ENCODE measurements around the gene FZD10.

The FZD10 gene

DNA sequence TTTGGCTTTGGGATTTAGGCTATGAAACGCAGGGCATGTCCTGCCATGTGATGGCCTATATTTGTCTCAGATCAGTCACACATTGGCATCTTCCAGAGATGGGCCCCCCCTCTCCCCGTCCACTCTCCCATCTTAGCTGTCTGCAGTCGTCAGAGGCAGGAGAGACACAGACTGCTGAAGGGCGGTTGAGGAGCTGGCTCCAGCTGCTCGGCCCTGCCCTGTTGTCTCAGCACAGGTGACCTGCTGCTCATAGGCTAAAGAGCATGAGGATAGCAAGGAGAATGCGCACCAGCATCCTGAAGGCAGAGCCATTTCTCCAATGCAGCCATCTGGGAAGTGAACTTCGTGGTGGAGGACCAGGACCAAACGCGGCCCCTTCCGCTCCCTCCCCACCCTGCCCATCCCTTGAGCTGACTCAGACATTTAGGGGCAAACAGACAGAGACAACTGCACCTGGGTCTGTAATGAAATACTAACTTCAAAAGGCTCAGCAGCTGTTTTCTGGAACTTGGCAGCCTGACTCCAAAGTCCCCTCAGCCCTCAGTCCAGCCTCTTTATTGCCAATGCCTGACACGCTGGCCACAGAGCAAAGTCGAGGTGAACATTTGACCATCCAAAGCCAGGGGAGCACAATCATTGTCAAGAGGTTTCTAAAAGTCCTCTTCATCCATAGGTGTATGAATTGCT lies 22.3 kb downstream of the FZD10 start:
- no peak for DNase-seq

DNA sequence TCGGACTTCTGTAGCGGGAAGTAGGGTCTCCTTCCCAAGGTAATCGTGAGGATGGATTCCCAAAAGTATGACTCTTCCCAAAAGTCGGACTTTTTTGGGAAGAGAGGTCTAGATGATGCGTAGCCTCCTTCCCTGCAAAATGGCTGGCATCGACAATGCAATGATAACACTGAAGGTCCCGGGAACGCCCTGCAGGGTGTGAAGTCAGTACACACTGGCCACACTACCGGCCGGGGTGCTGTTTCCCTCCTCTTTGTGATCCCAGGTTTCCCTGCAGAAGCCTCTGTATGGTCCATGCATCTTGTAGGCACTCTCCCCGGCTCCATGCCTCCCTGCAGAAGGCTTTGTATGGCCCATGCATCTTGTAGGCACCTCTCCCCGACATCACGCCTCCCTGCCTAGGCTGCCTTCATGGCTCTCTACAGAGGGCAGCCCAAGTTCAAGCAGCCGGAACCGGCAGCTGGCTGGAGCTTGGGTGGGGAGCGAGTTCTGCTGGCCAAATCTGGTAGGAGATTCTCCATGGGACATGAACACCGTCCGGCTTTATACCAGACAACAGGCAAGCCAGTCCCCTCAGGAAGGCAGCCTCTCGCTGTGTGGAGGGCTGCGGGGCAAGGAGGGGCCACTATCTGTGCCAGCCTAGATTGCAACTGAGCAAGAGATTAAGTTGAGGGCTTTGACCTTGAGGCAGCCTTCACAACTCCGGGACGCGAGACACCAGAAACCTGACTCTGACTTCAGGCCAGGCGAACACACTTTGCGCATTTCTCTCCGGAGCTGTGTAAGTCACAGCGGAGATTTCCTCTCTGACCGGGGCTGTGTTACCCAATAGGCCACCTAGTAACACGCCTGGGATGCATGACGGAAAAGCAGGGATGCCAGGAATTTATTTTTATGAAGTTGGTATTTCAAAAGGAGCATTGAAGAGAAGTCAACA lies 23.5 kb downstream of the FZD10 start:
- no peak for DNase-seq

DNA sequence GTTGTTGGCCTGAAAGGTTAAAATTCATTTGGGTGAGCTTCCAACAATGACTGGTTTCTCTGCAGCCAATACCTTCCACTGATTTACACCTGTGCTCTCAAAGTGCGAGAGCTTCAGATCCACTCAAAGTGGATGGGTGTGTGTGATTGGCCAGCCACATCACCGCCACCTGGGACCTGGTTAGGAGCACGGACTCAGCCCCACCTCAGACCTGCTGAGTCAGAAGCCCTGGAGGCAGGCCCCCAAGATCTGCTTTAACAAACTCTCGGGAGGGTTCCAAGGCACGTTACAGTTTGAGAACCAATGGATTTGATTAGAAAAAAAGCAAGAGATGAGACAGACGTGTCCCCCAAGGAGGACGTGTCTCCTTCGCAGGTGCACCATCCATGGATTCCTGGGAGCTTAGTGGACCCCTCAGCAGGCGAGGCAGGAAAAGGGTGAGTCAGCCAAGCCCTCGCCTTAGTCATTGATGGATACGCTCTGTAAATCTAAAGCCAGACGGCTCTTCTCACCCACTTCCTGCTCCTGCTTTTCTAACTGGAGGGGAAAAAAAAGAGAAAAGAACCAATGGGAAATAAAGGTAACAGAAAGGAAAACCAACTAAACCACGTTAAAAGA lies 24.5 kb downstream of the FZD10 start:
- no peak for DNase-seq

DNA sequence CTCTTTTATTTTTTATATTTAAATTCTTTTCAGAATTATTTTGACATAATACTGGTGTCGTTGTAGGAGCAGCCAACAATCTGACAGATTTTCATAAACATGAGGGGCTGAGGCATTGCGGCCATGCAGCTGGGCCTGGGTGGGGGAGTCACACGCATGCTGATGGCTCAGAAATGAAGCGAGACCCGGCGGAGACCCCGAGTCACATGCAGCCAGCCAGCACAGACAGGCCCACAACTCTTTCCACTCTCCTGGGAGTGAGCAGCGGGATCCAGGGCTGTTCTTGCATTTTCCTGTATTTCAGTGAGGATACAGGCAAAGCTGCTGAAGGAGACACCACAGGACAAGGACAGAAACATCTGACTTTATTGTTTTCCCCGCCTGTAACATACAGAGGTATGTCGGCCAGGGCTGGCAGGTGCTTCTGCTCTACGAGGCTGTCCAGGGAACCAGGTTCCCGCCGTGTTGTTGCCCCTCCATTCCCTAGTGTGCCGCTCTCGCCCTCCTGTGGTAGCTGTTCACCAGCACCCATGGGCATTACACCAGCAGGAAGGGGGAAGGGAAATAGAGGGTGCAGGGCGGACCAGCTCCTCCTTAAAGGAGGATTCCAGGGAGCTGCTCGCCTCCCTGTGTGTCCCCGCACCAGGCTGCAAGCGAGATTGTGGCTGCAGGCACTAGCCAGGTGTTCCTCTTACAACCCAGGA lies 30.5 kb downstream of the FZD10 start:
- DNase-seq, result no peak

DNA sequence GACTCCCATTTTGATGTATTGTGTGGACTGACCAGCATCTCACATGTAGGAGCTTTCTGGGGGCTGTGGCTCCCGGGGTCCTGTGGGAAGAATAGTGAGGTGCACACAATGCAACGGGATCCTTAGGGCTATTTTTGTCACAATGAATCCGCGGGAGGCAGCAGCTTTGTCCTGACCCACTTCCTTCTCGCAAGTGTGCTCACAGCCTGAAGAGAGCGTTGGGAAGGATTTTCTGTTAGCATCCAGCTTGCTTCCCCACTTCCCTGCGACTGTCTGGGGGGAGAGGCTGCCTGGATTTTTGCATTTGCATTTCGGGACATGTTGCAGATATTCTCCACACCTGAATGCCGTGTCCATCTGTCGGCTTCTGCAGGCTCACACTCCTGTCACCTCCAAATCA lies 31.9 kb downstream of the FZD10 start:
- no peak for DNase-seq

DNA sequence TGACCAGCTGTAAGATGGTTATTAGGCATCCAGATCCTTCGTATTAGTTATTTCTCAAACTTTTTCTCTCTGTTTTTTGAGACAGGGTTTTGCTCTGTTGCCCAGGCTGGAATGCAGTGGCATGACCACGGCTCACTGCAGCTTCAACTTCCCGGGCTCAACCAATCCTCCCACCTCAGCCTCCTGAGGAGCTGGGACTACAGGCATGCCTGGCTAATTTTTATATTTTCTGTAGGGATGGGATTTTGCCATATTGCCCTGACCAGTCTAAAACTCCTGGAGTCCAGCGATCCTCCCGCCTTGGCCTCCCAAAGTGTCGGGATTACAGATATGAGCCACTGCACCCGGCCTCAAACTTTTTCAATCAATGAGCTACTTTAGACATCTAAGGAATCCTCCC lies 33.1 kb downstream of the FZD10 start:
- DNase-seq, result no peak

DNA sequence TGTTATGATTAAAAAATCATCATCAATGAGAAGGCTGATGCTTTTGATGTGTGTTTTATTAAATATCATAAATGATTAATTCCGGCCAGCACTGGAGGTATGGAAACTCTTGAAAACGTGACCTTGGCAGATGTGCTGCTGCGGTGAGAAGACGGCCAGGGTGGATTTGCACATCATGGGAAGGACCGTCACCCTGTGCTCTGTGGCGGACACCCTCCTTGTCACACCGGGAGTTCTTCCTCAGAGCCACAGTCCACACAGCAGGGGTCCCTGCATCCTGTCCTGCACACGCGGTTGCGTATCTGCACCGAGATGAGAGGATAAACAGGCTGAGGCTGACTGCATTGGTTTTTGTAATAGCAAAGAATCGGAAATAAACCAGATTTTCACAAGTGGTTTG lies 33.5 kb downstream of the FZD10 start:
- DNase-seq, result no peak

DNA sequence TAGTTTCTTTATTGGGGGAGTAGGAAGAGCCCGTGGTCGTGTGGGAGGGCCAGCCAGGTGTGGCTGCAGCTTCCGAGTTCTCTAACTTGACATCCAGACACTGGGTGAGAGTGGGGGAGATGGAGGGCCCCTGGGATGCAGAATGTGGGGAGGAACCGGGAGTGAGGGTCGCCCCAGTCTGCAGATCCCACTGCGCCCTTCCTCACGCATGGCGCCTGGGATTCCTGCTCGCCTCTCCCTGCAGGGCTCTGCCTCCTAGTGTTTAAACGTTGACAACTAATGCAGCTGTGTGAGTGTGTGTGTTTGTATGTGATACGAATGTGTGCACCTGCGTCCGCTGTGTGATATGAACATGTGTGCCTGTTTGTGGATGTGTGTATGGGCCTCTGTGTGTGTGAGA lies 34.6 kb downstream of the FZD10 start:
- DNase-seq, result no peak

DNA sequence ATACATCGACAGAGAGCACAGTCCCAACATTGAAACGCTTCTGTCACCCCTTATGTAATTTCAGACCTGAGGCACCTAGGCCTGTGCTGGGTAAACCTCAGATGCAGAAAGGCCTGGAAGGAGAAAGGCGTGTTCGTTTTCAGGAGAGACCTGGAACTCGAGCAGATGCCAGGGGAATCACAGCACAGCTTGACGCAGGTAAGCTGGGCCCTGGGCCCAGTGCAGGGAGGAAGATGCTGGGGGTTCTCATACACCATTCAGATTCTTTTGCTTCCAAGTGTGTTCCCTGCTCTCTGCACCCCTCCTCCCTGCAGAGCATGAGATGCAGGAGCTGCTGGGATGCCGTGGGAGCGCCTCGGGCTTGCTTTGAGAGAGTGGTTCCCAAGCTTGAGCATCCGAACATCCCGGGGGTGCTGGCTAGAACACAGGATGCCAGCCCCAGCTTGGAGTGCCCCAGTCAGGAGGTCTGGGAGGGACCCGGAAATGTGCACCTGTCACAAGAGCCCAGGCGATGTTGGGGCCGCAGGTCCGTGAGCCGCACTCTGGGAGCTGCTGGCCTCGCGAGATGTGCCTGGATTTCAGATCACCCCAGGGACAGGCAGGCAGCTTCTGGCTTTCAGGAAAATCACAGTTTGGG lies 35.9 kb downstream of the FZD10 start:
- DNase-seq, result no peak

DNA sequence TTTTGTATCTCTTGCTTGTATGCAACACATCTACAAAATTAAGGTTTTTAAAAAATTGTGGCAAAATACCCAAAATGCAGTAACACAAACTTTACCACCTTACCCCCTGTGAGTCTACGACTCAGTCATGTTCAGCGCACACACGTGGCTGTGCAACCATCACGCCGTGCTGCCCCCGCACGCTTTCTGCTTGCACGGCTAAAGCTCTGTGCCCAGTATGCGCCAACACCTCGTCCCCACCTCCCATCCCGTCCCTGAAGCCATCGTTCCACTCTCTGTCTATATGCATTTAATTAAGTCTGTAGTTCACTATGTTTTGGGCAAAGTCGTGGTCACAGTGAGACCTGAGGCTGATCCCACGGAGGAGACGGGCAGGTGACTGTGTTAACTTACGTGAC lies 36.4 kb downstream of the FZD10 start:
- DNase-seq, result no peak

DNA sequence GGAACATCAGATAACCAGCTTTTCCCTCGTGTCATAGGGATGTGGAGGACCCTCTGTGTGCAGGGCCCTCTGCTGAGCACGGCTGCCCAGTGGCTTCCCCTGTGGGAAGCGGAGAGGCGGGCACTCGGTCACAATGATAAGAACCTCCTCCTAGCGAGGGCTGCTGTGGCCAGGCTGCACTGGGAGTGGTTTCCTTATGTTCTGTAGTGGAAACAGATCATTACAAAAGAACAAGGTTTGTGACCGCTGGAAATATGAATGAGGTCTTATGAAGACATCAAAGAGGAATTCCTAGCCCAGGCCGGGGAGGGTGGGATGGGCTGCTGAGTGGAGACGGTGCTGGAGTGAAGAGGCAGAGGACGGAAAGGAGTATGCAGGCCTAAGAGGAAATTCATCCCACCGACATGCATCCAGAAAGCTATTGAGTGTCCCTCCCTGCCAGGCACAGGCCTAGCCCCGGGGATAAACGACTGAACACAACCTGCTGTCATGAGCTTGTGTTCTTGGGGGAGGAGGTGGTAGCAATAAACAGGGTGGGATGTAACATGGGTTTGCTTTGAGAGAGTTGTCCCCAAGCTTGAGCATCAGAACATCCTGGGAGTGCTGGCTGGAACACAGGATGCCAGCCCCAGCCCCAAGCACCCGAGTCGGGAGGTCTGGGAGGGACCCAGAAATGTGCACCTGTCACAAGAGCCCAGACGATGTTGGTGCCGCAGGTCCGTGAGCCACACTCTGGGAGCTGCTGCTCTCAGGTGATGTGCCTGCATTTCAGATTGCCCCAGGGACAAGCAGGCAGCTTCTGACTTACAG lies 37.5 kb downstream of the FZD10 start:
- DNase-seq, result no peak

DNA sequence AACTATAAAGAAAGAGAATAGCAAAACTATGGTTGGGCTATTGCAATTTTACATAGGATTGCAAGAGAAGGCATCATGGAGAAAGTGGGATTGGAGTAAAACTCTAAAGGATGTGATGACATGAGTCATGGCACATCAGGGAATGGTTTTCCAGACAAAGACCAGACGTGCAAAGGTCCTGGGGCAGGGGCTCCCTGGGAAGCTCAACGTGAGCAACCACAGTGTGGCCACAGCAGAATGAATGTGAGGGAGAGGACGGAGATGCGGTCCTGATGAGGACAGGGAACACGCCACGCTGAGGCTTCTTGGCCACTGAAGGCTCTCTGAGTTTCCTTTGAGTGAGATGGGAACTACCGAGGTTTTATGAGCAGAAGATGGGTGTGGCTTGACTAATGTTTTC lies 38.2 kb downstream of the FZD10 start:
- DNase-seq, result no peak

DNA sequence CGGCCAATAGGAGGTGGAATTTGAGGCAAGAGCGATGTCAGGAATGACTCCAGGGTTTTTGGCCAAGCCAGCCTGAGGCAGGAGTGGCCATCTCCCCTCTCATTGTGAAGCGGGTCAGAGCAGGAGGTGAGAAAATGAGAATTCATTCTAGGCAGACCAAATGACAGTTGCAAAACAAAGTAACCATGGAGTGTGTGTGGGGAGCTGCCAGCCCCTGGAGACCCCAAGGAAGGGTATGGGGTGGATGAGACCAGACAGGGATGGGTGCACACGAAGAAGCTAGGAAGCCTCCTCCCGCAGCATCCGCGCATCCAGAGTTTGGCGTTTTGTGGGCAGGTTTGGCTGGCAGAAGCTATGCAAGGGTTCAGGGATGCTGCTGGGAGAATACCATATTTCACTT lies 38.8 kb downstream of the FZD10 start:
- DNase-seq, result no peak

DNA sequence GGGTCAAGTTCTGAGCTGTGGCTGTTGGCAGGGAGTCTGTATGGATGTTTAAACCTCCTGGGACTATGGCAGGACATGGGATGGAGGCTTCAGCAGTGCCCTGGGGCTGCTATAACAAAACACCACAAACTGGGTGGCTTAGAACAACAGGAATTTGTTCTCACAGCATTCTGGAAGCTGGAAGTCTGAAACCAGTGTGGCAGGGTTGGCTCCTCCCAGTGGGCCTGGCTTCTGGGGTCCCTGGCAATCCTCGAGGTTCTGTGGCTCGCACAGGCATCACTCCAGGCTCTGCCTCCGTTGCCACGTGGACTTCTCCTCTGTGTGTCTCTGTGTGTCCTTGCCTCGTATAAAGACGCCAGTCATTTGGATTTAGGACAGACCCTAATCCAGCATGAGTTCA lies 39.9 kb downstream of the FZD10 start:
- no peak for DNase-seq

DNA sequence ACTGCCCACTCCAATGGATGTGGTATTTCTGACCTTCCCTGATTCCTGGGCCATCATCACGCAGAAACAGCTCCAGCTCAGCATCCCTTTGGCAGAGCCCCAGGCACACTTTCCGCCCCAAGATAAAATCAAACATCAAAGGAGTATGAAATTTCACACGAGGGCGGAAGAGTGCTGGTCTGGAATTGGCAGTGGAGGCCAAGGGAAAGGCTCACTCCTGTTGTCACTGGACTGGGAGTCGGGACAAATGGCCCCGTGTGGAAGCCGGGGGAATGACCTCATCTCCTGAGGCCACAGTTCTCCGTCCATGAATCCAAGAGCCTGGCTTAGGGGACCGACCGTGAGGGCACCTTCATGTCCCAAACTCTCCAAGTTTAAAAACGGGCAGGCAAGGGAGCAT lies 40.9 kb downstream of the FZD10 start:
- DNase-seq, result no peak

DNA sequence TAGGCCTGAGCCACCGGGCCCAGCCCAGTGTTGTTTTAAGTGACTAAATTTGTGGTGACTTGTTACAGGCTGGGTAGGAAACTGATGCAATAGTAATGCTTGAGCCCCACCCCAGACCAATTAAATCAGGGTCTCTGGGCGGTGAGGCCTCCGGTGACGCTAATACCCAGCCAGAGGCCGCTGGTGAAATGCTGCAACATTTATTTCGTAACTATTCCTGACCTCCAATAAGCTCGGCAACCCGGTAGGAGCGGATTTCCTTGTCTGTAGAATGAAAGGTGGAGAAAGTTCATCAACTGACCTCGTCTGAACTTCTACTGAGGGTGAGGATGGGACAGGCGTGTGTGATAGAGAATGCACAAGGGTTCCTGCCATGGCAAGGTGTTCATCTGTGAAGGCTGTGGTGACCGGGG lies 42.3 kb downstream of the FZD10 start:
- no peak for DNase-seq

DNA sequence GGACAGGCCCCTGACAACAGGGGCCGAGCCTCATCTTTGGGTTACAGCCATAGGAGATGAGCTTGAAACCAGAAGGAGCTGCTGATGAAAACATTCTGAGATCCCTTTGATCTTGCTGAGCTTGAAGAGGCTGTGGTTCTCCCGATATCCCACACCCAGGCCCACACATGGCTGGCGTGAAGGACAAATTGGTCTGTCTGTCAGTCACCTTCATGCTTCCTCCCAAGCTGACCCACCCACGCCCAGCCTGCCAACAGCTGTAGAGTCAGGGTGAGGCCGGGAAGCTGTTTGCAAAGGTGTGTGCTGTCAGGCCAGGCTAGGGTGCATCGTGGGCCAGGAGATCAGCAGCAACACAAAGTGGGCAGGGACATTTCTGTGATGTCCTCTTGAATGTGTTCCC lies 43.2 kb downstream of the FZD10 start:
- no peak for DNase-seq

DNA sequence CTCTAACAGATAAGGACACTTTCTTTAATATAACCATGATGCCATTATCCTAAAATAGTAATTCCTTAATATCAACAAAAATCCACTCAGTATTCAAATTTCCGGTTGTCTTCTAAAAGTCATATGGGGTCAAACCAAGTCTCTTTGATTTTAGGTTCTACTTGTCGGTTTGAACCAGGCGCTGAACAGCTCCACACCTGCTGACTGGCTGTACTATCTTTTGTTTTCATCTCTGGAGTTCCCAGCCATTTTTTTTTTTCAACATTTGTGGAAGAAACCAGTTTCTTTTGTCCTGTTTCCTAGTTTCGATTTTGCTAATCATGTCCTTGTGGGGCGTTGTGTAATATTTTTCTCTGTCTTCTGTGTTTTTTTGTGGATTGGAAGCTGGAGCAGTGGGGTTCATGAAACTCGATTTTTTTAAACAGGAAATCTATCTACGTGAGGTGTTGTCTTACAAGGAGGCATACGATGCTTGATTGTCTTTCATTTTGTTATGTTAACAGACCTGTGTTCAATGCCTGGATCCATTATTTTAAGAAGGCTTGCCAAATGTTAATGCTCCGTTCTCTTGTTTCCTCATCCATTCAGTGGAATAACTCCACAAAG lies 50.2 kb downstream of the FZD10 start:
- DNase-seq, result no peak

DNA sequence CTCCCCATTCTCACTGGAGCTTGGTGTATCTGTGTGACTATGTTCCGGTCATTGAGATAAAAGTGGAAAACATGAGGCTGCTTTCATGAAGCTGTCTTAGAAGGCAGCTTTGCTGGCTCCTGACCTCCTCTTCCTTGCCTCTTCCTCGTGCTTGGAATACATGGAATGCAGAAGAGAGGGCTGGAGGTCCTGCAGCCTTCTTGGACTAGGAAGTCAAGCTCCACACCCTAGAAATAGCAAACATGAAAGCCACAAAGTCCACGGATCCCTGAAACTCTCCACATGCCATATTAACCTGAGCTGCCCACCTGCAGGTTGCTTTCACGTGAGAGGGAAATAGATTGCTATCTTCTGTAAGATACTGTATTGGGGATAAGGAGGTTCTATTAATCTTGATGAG lies 51.0 kb downstream of the FZD10 start:
- DNase-seq, result no peak

DNA sequence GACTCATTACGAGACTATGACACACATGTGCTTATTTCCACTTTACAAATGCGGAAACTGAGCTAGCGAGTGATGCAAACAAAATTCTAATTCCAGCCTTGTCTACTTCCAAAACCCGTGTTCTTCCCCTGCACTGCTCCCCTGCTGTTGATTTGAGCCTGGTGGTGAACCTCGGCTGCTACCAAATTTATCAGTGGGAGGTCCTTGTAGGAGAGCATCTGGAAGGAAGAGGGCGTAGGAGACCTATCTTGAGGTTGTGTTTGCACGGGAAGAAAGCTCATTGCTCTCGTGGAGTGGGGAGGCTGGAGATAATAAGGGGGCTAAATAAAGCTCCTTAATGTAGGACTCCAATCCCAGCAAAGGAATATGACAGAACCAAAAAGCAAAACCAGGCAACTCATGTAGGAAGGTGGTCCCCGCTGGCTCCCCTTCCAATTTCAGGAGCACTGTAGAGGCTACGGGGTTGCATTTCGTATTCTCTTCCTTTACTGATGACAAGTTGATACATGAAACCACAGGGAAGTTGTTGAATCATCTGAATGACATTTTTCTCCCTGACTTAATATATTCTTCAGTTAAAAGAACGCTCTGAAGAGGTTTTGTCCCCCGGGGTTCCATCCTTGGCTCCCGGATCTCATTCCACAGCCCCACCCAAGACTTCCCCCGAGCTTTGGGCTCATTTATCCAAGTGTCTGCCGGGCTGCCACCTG lies 52.6 kb downstream of the FZD10 start:
- DNase-seq, result no peak

All from activated naive CD4-positive, alpha-beta T cell (primary cell).